ENCODE measurements around the gene IMPDH2.

Gene IMPDH2

GRCh38 chr3:49021213-49021812, 7.9 kb downstream of the IMPDH2 start:
- TF ChIP-seq CTCF (IDR thresholded peaks at IDR 0.05; ENCODE audit: unreplicated experiment in 3 of 3), result no peak
- Mint-ChIP-seq H3K27ac (peak overlapping the region; percentile 95 to 99 (median 96)), H3K36me3 (ENCODE audit: low read depth) (peaks cover 32% of the 10 kb centered on the region), H3K4me3 (peak overlapping the region; percentile 96 to 98 (median 98)), H3K9me3 (no peaks in the 10 kb centered on the region), H3K4me1 (peaks cover 22% of the 10 kb centered on the region), H3K27me3 (ENCODE audit: low read depth) (no peaks in the 10 kb centered on the region)

- Mint-ChIP-seq H3K36me3 (ENCODE audit: low read depth) (peaks cover 29% of the 10 kb centered on the region), H3K4me3 (peak overlapping the region; percentile 96 to 98 (median 98)), H3K27ac (peak overlapping the region; percentile 74 to 96 (median 95)), H3K4me1 (peaks cover 19% of the 10 kb centered on the region), H3K27me3 (ENCODE audit: low read depth) (peaks cover 3% of the 10 kb centered on the region), H3K9me3 (no peaks in the 10 kb centered on the region)
- TF ChIP-seq CTCF (IDR thresholded peaks at IDR 0.05; ENCODE audit: unreplicated experiment in 3 of 3), result no peak
These were observed 8.6 kb downstream of the IMPDH2 start for GRCh38 chr3:49020330-49021212.

- no peaks in the 10 kb centered on the region for H3K9me3 Mint-ChIP-seq
- peaks cover 3% of the 10 kb centered on the region for H3K27me3 Mint-ChIP-seq (ENCODE audit: low read depth)
- peak overlapping the region; percentile 51 to 76 (median 74) for H3K27ac Mint-ChIP-seq
- peaks cover 15% of the 10 kb centered on the region for H3K4me1 Mint-ChIP-seq
- peak overlapping the region; percentile 96 to 98 (median 98) for H3K4me3 Mint-ChIP-seq
- H3K36me3 Mint-ChIP-seq (ENCODE audit: low read depth), result peaks cover 29% of the 10 kb centered on the region
- no peak for TF ChIP-seq CTCF (IDR thresholded peaks at IDR 0.05; ENCODE audit: unreplicated experiment in 3 of 3)
These were observed 9.3 kb downstream of the IMPDH2 start for GRCh38 chr3:49019941-49020329.

GRCh38 chr3:49018707-49019006, 10.5 kb downstream of the IMPDH2 start:
- no peak for TF ChIP-seq CTCF (IDR thresholded peaks at IDR 0.05; ENCODE audit: unreplicated experiment in 3 of 3)
- Mint-ChIP-seq H3K4me1 (peaks cover 15% of the 10 kb centered on the region), H3K27me3 (ENCODE audit: low read depth) (peaks cover 3% of the 10 kb centered on the region), H3K27ac (peak overlapping the region; percentile 55 to 80 (median 64)), H3K4me3 (peak overlapping the region; percentile 86 to 98 (median 96)), H3K36me3 (ENCODE audit: low read depth) (peaks cover 19% of the 10 kb centered on the region), H3K9me3 (no peaks in the 10 kb centered on the region)

GRCh38 chr3:49017971-49018706, 11.1 kb downstream of the IMPDH2 start, which contains the start of gene DALRD3:
DALRD3 (minus strand) TSS chr3:49018580; CDS start chr3:49018564, 16 bp downstream.
- H3K27me3 Mint-ChIP-seq (ENCODE audit: low read depth), result peaks cover 3% of the 10 kb centered on the region
- peak within 1 kb of the TSS; percentile 55 to 80 (median 64) for H3K27ac Mint-ChIP-seq
- H3K4me1 Mint-ChIP-seq, result peaks cover 13% of the 10 kb centered on the region
- peak within 1 kb of the TSS; percentile 96 to 98 (median 98) for H3K4me3 Mint-ChIP-seq
- H3K9me3 Mint-ChIP-seq, result no peaks in the 10 kb centered on the region
- TF ChIP-seq CTCF (IDR thresholded peaks at IDR 0.05; ENCODE audit: unreplicated experiment in 3 of 3), result no peak
- peaks cover 17% of the 10 kb centered on the region for H3K36me3 Mint-ChIP-seq (ENCODE audit: low read depth)
